WTC11 (cell line): Measurements from ENCODE around the gene OPTN.

Source experiments
- CBFB ChIP-seq: sonication (generic); formaldehyde crosslinking; IDR thresholded peaks from 2 replicates; pipeline ENCODE4 v1.8.1; 2022; ENCODE audit warnings: mild to moderate bottlenecking, low read depth, missing genetic modification reagents
- CREM ChIP-seq: sonication (generic); formaldehyde crosslinking; IDR thresholded peaks from 2 replicates; pipeline ENCODE4 v1.8.1; 2022; ENCODE audit warnings: mild to moderate bottlenecking, missing genetic modification reagents, moderate library complexity
- ESRRA ChIP-seq: sonication (generic); formaldehyde crosslinking; IDR thresholded peaks from 2 replicates; pipeline ENCODE4 v1.8.1; 2022; ENCODE audit warnings: mild to moderate bottlenecking, missing genetic modification reagents, borderline replicate concordance
- FOXJ3 ChIP-seq: sonication (generic); formaldehyde crosslinking; IDR thresholded peaks from 2 replicates; pipeline ENCODE4 v1.9.0; 2021; ENCODE audit warnings: missing genetic modification reagents, mild to moderate bottlenecking, borderline replicate concordance
- NFATC4 ChIP-seq: fragments of 250-450 bp; sonication (Bioruptor Pico); IDR thresholded peaks from 2 replicates; pipeline ENCODE4 v1.9.0; 2021; ENCODE audit warnings: mild to moderate bottlenecking
- NR3C1 ChIP-seq: sonication (generic); formaldehyde crosslinking; conservative IDR thresholded peaks from 2 replicates; pipeline ENCODE4 v1.8.1; 2023; ENCODE audit warnings: low read depth, mild to moderate bottlenecking, missing genetic modification reagents
- SP1 ChIP-seq: sonication (generic); formaldehyde crosslinking; conservative IDR thresholded peaks from 2 replicates; pipeline ENCODE4 v1.8.1; 2022; ENCODE audit warnings: missing genetic modification reagents
- ZNF138 ChIP-seq: sonication (generic); formaldehyde crosslinking; conservative IDR thresholded peaks from 2 replicates; pipeline ENCODE4 v1.8.1; 2022; ENCODE audit warnings: mild to moderate bottlenecking, moderate library complexity, missing genetic modification reagents
- TF ChIP-seq, protein P1 (sequence below): fragments of 200-600 bp; IDR thresholded peaks from 2 replicates; pipeline ENCODE4 v1.8.0; 2022; ENCODE audit warnings: antibody characterized with exemption
- TF ChIP-seq, protein P2 (sequence below): sonication (generic); formaldehyde crosslinking; IDR thresholded peaks from 2 replicates; pipeline ENCODE4 v1.8.0; 2022; ENCODE audit warnings: mild to moderate bottlenecking, missing genetic modification reagents
- TF ChIP-seq, protein P3 (sequence below): sonication (generic); formaldehyde crosslinking; IDR thresholded peaks from 2 replicates; pipeline ENCODE4 v1.8.0; 2022; ENCODE audit warnings: mild to moderate bottlenecking, missing genetic modification reagents

DNA sequence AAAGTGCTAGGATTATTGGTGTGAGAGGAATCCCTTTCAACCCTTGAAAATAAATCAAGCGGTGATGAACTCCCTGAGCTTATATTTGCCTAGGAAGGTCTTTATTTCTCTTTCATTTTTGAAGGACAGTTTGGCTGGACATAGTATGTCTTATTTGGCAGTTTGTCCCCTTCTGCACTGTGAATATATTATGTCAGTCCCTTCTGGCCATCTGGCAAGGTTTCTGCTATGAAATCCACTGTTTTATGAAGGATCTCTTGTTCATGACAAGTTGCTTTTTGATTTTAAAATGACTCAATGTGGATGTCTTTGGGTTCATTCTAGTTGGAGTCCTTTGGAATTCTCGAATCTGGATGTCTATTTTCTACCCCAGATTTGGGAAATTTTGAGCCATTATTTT is 39.7 kb downstream of the OPTN start:
- TF ChIP-seq, protein P1, sequence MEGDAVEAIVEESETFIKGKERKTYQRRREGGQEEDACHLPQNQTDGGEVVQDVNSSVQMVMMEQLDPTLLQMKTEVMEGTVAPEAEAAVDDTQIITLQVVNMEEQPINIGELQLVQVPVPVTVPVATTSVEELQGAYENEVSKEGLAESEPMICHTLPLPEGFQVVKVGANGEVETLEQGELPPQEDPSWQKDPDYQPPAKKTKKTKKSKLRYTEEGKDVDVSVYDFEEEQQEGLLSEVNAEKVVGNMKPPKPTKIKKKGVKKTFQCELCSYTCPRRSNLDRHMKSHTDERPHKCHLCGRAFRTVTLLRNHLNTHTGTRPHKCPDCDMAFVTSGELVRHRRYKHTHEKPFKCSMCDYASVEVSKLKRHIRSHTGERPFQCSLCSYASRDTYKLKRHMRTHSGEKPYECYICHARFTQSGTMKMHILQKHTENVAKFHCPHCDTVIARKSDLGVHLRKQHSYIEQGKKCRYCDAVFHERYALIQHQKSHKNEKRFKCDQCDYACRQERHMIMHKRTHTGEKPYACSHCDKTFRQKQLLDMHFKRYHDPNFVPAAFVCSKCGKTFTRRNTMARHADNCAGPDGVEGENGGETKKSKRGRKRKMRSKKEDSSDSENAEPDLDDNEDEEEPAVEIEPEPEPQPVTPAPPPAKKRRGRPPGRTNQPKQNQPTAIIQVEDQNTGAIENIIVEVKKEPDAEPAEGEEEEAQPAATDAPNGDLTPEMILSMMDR = no peak
- TF ChIP-seq CREM (CRISPR knock-in tag) (no peak), NR3C1 (CRISPR knock-in tag) (no peak), CBFB (CRISPR knock-in tag) (no peak), NFATC4 (CRISPR knock-in tag) (no peak), SP1 (no peak), ZNF138 (CRISPR knock-in tag) (no peak), FOXJ3 (CRISPR knock-in tag) (no peak), ESRRA (no peak)
- TF ChIP-seq, protein P2, sequence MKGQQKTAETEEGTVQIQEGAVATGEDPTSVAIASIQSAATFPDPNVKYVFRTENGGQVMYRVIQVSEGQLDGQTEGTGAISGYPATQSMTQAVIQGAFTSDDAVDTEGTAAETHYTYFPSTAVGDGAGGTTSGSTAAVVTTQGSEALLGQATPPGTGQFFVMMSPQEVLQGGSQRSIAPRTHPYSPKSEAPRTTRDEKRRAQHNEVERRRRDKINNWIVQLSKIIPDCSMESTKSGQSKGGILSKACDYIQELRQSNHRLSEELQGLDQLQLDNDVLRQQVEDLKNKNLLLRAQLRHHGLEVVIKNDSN = no peak
- TF ChIP-seq, protein P3, sequence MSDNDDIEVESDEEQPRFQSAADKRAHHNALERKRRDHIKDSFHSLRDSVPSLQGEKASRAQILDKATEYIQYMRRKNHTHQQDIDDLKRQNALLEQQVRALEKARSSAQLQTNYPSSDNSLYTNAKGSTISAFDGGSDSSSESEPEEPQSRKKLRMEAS (CRISPR knock-in tag) = no peak
